ENCODE results near the gene RALY.

Gene RALY

DNA sequence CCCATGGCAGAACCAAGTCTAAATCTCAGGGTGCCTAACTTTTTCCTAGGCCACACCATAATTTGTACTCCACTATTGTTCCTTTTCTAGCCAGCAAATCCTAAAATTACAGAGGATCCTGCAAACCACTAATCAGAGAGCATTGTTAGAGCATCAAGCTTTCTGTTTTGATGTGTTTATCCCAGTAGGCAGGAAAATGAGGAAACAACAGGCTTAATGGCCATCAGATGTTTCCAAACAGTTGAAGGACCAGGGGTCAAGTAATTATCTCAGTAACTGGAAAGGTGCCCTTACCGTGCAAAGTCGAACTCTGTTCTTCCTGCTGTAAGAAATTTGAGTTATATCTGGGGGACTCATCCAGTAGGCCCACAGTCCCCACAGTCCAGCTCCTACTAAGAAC is 58.7 kb downstream of the RALY start:
- DNase-seq, result no peak

DNA sequence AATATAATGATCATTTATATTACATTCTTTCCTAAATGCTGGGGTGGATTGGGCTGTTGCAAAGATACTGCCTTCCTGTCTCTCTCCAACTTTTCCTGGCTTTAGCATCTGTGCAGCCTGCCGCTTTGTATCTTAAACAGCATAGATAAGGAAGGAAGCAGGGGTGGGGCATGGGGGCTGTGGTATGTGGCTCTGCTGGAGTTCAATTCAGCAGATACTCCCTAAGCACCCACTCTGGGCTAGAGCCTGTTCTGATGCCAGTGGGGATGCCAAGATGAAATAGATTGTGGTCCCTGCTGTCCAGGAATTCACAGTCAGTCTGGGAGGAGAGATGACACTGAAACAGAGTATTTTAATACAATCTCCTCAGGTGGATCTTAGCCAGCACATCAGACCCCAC is 61.6 kb downstream of the RALY start:
- no peak for DNase-seq

DNA sequence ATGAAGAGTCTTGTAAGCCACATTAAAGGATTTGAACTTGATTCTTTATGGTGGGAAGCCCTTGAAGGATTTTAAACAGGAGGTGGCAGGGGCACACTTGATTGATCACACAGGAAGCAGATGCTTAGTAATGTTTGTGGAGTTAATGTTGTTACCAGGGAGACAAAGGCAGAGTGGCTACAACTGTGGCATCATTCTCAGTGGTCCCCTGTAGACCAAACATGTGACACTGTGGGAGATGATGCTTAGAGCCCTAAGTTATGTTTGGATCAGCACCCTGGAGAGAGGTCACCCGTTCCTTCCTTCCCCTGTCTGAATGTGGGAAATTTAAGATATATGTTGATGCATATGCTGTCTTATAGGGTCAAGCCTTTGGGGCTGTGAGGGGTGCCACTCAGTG is 65.1 kb downstream of the RALY start:
- no peak for DNase-seq

GRCh38 chr20:34060970-34061369 is 67.3 kb downstream of the RALY start:
- no peak for DNase-seq

DNA sequence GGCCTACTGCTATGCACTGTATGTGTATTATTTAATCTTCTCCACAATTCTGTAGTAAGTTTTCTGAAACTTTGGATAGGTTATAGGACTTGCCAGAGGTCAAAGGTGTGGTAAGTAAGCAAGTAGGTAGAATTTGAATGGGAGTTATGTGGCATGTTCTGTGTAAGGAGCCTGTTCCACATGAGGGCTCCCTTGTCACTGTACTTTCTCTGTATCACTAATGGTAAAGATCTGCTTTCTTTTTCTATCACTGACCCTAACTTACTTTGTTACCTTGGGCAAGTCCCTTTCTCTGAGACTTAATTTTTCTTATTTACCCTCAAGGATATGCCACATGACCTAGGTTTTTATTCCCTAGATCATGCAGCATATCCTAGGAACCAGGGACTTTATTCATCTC is 68.0 kb downstream of the RALY start:
- no peak for DNase-seq

DNA sequence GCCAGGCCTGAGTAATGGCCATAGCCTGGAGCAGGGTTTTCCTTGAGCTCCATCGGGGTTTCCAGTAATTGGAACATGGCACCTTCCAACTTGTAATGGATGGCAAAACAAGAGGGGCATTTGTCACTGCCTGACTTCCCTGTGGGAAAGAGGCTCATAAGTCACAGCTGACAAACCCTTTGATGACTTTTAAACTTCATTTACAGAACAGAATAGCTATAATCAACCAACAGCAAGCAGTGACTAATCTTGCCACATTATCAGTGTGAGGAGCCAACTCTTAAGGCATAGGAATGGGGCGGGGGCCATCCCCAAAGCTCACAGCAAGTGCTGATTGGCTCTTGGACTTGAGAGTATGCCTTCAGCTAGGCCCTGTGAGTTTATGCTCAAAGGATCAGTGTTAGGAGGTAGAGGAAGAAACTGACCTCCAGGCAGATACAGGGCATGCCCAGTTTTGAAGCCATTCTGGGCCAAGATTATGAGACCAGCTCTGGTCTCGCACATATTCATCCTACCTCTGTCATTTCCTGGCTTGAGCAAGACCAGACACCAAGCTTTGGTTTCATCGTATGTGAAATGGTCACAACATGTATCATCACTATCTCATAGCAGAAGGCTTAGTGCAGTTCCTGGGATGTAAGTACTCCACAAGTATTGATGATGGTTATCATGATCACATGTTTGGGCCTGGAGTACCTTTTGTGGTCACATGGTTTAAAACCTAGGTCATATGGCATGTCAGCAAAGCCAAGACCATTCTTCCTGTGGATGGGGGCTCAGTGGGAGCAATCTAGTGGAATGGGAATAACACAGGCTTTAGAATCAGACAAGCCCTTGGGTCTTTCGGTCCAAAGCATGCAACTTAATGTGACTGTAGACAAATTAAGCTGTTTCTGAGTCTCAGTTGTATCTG is 69.1 kb downstream of the RALY start:
- DNase-seq, result peak; percentile 64

GRCh38 chr20:34064286-34064685 is 70.6 kb downstream of the RALY start:
- DNase-seq, result no peak

DNA sequence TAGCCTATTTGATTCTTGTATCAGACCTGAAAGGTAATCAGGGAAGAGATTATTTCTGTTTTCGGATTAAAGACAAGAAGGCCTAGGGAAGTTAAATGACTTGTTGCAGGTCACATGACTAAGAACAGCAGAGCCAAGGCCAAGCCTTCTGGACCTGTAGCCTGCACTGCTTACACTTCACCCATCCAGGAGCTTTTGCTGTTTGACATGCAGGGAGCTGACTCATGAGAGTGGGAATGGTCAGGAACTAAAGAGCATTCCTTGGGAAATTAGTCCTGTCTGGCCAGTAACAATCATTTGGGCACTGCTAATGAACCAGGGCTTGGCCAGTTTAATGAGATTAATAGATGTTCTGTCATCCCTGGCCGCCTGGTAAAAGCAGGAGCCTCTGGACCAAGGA is 71.5 kb downstream of the RALY start:
- peak; percentile 73 for DNase-seq

DNA sequence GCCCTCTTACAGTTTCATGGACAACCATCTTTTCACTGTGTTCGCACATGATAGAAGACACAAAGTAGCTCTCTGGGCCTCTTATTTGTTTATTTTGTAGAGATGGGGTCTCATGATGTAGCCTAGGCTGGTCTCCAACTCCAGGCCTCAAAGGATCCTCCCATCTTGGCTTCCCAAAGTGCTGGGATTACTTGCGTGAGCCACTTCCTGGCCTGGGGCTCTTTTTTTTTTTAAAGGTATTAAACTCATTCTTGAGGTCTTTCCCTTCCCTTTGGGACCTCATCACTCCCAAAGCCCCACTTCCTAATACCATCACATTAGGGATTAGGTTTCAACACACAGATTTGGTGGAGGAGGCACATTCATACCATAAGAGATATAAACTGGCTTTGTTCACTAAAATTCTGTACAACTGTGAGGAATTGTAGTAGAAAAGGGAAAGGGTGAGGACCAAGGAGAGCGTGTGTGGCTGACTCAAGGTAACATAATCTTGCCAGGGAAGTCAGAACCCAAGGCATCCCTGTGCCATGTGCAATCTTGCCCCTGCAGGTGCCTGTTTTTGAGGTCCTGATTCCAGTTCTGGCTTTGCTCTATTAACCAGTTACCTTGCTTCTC is 72.9 kb downstream of the RALY start:
- DNase-seq, result no peak

DNA sequence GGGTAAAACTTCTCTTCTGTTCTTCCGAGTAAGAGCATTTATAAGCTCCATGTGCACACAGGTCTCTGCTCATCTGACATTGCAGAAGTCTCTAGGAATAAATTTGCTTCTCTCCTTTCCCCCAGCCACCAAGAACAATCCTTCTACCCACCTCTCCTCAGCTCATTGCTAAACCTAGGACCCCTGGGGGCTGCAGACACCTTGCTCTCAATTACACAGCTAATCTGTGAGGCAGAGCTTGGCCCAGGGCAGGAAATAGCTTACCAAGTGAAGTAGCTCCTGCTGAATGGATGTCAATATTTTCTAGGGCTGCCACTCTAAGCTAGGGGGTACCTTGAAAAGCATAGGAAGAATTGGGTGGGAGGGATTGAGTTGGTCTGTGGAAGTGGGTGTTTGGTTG is 74.3 kb downstream of the RALY start:
- no peak for DNase-seq

DNA sequence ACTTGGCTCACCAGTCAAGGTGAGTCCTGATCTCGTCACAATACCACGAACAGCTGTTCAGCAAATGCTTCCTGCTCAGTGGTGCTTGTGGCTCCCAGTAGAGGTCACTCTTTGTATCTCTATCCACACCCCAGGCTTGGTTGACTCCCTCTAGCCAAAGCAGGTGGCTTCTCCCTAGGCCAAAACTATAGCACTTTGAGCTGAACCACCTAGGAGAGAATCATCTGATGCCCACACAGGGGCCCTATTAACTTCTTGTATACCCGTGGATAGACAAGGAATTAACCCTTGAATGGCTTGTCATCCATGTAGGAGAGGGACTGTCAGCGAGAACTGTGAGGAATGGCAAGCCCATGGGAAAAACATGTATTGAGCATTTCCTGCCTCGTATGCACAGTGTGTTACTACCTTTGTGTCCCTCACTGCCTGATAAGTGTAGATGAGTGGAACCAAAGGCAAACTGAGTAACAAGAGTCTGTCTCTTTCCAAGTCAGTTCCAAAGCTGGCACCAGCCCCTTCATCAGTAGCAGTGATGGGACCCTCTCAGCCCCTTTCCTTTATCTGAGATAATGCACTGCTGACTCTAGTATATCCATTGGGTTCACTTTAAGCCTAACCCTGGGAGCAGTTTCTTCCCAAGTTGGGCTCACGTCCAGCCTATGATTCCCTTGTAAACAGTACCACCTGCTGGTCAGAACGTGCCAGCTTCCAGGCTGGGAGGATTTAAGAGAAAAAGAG is 75.8 kb downstream of the RALY start:
- DNase-seq, result peak; percentile 71

GRCh38 chr20:34070079-34070439 is 76.3 kb downstream of the RALY start:
- DNase-seq, result no peak

DNA sequence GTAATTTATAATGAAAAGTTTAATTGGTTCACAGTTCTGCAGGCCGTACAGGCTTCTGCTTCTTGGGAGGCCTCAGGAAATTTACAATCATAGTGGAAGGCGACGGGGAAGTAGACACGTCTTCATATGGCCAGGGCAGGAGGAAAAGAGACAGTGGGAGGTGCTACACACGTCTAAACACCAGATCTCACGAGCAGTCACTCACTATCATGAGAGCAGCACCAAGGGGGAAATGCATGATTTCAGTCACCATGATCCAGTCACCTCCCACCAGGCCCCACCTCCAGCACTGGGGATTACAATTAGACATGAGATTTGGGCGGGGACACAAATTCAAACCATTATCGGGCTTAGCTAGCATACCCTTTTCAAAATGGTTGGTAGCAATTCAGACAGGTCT is 77.1 kb downstream of the RALY start:
- no peak for DNase-seq

DNA sequence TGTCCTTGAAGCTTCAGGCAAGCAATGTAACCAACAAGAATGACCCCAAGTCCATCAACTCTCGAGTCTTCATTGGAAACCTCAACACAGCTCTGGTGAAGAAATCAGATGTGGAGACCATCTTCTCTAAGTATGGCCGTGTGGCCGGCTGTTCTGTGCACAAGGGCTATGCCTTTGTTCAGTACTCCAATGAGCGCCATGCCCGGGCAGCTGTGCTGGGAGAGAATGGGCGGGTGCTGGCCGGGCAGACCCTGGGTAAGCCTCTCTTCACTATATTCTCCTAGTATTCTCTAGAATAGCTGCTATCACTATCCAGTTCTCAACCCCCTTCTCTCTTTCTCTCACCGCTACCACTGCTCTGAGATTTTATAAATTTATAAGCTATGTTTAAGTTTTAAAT is 78.4 kb downstream of the RALY start:
- DNase-seq, result no peak

GRCh38 chr20:34072778-34073177 is 79.1 kb downstream of the RALY start:
- no peak for DNase-seq

- no peak for DNase-seq
Measured at GRCh38 chr20:34074101-34074760, 80.5 kb downstream of the RALY start.

DNA sequence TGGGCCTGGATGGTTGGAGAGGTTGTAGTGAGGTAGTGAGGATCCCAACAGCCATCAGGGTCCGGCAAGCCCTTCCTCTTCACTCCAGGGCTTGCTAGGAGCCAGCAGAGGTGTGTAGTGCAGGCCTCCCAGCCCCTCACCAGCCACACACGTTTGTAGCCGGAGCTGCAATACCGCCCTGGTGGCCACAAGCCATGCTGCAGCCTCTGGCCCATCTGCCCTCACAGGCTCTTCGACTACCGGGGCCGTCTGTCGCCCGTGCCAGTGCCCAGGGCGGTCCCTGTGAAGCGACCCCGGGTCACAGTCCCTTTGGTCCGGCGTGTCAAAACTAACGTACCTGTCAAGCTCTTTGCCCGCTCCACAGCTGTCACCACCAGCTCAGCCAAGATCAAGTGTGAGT is 81.9 kb downstream of the RALY start:
- no peak for DNase-seq

DNA sequence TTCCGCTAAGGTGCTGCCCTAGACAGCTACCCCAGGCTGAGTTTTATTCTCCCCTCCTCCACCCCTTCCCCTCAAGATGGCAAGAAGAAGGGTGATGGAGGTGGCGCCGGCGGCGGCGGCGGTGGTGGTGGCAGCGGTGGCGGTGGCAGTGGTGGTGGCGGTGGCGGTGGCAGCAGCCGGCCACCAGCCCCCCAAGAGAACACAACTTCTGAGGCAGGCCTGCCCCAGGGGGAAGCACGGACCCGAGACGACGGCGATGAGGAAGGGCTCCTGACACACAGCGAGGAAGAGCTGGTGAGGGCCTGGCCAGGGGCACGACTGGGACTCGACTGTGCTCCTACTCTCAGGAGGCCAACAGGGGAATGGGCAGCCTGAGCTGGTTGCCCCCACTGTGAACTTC is 83.2 kb downstream of the RALY start:
- no peak for DNase-seq

GRCh38 chr20:34078540-34078939 is 84.8 kb downstream of the RALY start:
- DNase-seq, result no peak

DNA sequence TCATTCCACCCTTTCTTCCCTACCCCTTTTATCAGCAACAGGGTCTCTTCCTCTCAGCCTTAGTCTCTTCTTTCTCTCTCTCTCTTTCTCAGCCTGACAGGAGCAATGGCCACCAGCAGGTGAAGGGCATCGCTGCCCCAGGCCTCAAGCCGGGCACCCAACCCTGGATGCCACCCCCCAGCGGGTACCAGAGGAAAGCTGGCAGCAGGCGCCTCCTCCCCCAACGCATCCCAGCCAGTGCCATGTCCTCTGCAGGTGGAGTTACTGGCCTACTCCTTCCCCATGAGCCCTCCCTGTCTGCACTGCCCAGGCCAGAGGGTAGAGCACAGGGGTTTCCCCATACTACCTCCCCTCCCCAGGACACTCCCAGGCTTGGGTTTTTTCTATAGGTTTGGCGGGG is 86.1 kb downstream of the RALY start:
- DNase-seq, result no peak

DNA sequence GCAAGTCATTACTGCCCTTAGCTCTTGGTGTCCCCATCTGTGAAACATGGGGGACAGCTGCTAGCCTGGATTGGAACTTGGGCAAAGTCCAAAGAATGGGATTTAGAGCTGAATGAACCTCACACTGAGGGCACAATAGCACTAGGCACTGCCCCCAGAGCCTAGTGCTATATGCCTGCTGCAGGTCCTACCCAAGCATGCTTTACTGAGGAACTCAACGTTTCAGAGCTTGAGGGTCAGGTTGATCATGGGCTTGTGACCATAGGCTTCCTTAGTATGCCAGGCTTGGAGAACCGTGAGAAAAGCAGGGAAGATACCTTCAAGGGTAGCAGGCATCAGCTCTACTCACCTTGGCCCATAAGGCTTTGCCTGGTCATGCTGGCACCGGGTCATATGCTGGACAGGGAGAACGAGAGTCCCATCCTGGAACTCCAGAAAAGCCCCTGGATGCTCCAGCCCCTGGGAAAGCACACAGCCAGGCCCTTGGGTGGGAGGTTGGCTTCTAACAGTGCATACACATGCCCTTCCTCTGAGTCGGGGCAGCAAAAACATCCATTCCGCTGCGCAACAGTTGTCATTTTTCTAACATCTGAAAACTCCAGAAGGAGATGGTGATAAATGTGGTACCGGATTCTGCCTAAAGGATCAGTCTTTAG is 88.6 kb downstream of the RALY start:
- no peak for DNase-seq

DNA sequence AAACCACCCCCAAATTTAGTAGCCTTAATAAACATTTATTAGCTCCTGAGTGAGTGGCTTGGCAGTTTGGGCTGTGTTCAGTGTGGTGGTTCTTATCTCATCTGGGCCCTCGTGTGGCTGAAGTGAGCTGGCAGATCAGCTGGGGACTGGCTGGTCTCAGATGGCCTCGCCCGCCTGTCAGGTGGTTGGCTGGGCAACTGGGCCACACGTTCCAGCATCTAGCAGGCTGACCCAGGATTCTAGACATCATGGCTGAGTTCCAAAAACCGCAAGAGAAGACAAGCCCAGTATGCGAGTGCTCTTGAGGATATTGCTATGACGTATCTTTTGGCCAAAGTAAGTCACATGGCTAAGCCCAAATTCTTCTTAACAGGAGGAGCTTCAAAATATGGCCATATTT is 89.4 kb downstream of the RALY start:
- DNase-seq, result peak; percentile 87

- DNase-seq, result no peak
Measured at GRCh38 chr20:34083781-34084180, 90.1 kb downstream of the RALY start.

All from HCEC 1CT (cell line).